Measurements from ENCODE around the gene IGFL1.
"Not testable (repeated sequence)": the region's sequence is repeated elsewhere in the genome, so short reads cannot be mapped to it uniquely, and the experiment has no call there.

The IGFL1 gene

DNA sequence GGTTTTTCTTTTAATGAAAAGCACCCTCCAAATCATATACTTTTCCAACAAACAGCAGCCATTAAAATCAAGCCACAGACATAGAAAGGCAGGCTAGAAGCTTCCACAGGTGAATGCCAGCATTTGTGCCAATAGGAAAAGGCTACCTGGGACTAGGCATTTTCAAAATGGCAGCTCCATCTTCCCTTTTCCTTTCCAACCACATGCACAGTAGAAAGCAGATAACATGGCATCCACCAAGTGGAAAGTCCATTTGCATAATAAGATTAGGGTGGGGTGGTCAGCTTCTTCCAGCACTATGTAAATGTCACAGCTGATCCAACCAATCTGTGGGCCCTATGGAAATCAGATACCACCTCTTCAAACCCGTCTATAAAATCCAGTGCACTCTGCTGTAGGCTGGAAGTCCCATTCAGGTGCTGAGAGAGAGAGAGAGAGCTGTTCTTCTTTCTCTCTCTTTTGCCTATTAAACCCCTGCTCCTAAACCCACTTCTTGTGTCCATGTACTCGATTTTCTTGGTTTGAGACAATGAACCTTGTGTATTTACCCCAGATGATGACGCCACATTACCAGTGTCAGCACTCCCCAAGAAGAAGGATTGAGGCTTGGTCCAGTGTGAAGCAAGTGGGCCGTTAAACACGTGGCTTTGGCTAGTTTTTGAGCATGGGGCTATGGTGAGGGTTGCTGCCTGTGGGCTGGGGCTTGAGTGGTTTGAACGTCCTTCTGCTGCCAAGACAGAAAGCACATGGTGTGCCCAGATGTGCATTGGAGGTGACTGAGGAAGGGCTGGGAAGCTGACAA lies 24.2 kb upstream of the IGFL1 start:
- H3K4me1 Mint-ChIP-seq: peaks cover 10% of the 10 kb centered on the region
- no peak overlapping the region for H3K27ac Mint-ChIP-seq (ENCODE audit: low read depth)
- DNase-seq (ENCODE audit: low spot score in 2 of 2): no peak
- no peaks in the 10 kb centered on the region for H3K9me3 Mint-ChIP-seq
- no peaks in the 10 kb centered on the region for H3K36me3 Mint-ChIP-seq (ENCODE audit: insufficient read depth)
- ATAC-seq (replicated peaks; ENCODE audit: extremely low read depth, poor library complexity, severe bottlenecking): no peak
- peaks cover 61% of the 10 kb centered on the region for H3K27me3 Mint-ChIP-seq
- no peak overlapping the region for H3K4me3 Mint-ChIP-seq

GRCh38 chr19:46206176-46206575 lies 23.4 kb upstream of the IGFL1 start:
- no peak overlapping the region for H3K27ac Mint-ChIP-seq (ENCODE audit: low read depth)
- no peaks in the 10 kb centered on the region for H3K9me3 Mint-ChIP-seq
- peaks cover 61% of the 10 kb centered on the region for H3K27me3 Mint-ChIP-seq
- H3K4me3 Mint-ChIP-seq: no peak overlapping the region
- H3K4me1 Mint-ChIP-seq: peaks cover 10% of the 10 kb centered on the region
- no peak for ATAC-seq (replicated peaks; ENCODE audit: extremely low read depth, poor library complexity, severe bottlenecking)
- H3K36me3 Mint-ChIP-seq (ENCODE audit: insufficient read depth): no peaks in the 10 kb centered on the region
- no peak for DNase-seq (ENCODE audit: low spot score in 2 of 2)

DNA sequence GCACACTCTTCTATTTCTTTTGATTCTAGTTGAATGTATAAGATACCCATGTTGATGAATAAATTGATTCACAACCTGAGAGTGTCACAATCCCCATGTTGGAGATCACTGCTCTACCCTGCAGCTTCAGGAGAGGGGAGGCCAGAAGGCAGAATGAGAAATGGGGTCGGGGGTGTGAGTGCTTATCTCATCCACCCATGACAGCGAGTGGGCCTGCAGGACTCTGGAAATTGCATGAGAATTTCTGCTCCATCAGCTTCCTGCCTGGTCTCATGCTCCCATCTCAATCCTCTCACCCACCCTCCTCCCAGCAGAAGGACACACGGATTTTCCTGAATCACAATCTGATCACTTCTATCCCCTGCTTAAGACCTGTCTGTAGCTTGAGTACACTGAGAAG lies 22.9 kb upstream of the IGFL1 start:
- ATAC-seq (replicated peaks; ENCODE audit: extremely low read depth, poor library complexity, severe bottlenecking) (no peak), DNase-seq (ENCODE audit: low spot score in 2 of 2) (no peak)
- Mint-ChIP-seq H3K36me3 (ENCODE audit: insufficient read depth) (no peaks in the 10 kb centered on the region), H3K4me1 (peaks cover 10% of the 10 kb centered on the region), H3K27me3 (peaks cover 61% of the 10 kb centered on the region), H3K27ac (ENCODE audit: low read depth) (no peak overlapping the region), H3K9me3 (no peaks in the 10 kb centered on the region), H3K4me3 (no peak overlapping the region)

DNA sequence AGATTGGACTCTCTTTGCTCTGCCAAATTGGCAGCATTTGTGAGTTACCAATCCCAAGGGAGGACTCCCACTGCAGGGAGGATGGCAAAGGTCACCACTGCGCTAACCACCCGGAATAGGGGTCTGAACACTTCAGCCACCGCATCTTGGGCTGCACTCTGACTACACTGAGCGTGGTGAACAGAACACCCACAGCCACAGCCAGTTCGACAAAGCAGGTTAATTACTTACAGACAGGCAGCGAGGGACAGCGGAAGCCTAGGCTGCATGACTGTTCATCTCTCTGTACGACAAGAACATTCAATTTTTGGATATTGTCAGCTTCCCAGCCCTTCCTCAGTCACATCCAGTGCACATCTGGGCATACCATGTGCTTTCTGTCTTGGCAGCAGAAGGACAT lies 21.7 kb upstream of the IGFL1 start:
- not testable (repeated sequence) for H3K4me3 Mint-ChIP-seq; H3K27ac Mint-ChIP-seq (ENCODE audit: low read depth); H3K9me3 Mint-ChIP-seq; DNase-seq (ENCODE audit: low spot score in 2 of 2); ATAC-seq (replicated peaks; ENCODE audit: extremely low read depth, poor library complexity, severe bottlenecking); H3K36me3 Mint-ChIP-seq (ENCODE audit: insufficient read depth)
- peaks cover 10% of the 10 kb centered on the region for H3K4me1 Mint-ChIP-seq
- H3K27me3 Mint-ChIP-seq: peaks cover 61% of the 10 kb centered on the region

DNA sequence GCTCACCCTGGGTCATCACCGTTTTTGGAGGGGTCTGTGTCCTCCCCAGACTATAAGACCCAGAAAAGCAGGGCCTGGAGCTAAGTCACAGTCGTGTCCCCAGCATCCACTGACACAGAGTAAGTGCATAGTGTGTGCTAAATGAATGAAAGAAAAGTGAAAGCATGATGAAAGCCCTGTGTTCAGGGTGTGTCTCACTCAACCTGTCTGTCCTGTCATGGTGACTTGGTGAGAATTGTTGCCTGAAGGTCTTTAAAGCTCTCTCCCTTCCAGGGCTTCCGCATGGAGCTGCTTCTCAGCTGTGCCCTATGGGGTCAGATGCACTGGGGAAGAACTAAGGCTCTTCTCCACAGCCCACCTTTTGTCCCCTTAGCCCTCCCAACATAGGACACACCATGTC lies 20.5 kb upstream of the IGFL1 start:
- Mint-ChIP-seq H3K4me3 (no peak overlapping the region), H3K9me3 (no peaks in the 10 kb centered on the region), H3K27ac (ENCODE audit: low read depth) (no peak overlapping the region), H3K27me3 (peaks cover 67% of the 10 kb centered on the region), H3K4me1 (peaks cover 10% of the 10 kb centered on the region), H3K36me3 (ENCODE audit: insufficient read depth) (no peaks in the 10 kb centered on the region)
- DNase-seq (ENCODE audit: low spot score in 2 of 2) (no peak), ATAC-seq (replicated peaks; ENCODE audit: extremely low read depth, poor library complexity, severe bottlenecking) (no peak)

- no peaks in the 10 kb centered on the region for H3K36me3 Mint-ChIP-seq (ENCODE audit: insufficient read depth)
These were observed 20.1 kb upstream of the IGFL1 start for GRCh38 chr19:46209472-46209871.

DNA sequence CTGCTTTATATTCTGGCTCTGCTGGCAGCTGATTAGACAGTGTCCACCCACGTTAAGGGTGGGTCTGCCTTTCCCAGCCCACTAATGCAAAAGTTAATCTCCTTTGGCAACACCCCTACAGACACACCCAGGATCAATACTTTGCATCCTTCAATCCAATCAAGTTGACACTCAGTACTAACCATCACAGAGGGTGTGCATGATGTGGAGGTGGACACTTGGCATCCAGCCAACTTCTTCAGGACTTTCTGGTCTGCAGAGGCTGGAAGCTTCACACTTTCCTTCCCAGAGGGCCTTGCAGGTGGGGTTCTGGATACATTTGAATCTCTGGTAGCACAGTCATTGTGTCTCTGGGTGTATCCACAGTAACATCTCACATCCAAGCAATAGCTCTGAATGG lies 18.9 kb upstream of the IGFL1 start:
- H3K27ac Mint-ChIP-seq (ENCODE audit: low read depth): no peak overlapping the region
- H3K4me1 Mint-ChIP-seq: peaks cover 10% of the 10 kb centered on the region
- no peak overlapping the region for H3K4me3 Mint-ChIP-seq
- H3K9me3 Mint-ChIP-seq: no peaks in the 10 kb centered on the region
- DNase-seq (ENCODE audit: low spot score in 2 of 2) (no peak), ATAC-seq (replicated peaks; ENCODE audit: extremely low read depth, poor library complexity, severe bottlenecking) (no peak)
- no peaks in the 10 kb centered on the region for H3K36me3 Mint-ChIP-seq (ENCODE audit: insufficient read depth)
- peaks cover 73% of the 10 kb centered on the region for H3K27me3 Mint-ChIP-seq

More at GRCh38 chr19:46209472-46209871, 20.1 kb upstream of the IGFL1 start:
- no peak overlapping the region for H3K27ac Mint-ChIP-seq (ENCODE audit: low read depth)
- H3K4me1 Mint-ChIP-seq: peaks cover 10% of the 10 kb centered on the region
- ATAC-seq (replicated peaks; ENCODE audit: extremely low read depth, poor library complexity, severe bottlenecking): no peak
- H3K4me3 Mint-ChIP-seq: no peak overlapping the region
- no peaks in the 10 kb centered on the region for H3K9me3 Mint-ChIP-seq
- no peak for DNase-seq (ENCODE audit: low spot score in 2 of 2)
- H3K27me3 Mint-ChIP-seq: peaks cover 71% of the 10 kb centered on the region

- H3K9me3 Mint-ChIP-seq: no peaks in the 10 kb centered on the region
- DNase-seq (ENCODE audit: low spot score in 2 of 2) (no peak), ATAC-seq (replicated peaks; ENCODE audit: extremely low read depth, poor library complexity, severe bottlenecking) (no peak)
- H3K36me3 Mint-ChIP-seq (ENCODE audit: insufficient read depth): no peaks in the 10 kb centered on the region
- H3K4me3 Mint-ChIP-seq: no peak overlapping the region
- H3K27ac Mint-ChIP-seq (ENCODE audit: low read depth): no peak overlapping the region
- H3K4me1 Mint-ChIP-seq: peaks cover 10% of the 10 kb centered on the region
- peaks cover 80% of the 10 kb centered on the region for H3K27me3 Mint-ChIP-seq
These were observed 18.2 kb upstream of the IGFL1 start for GRCh38 chr19:46211201-46211881.

DNA sequence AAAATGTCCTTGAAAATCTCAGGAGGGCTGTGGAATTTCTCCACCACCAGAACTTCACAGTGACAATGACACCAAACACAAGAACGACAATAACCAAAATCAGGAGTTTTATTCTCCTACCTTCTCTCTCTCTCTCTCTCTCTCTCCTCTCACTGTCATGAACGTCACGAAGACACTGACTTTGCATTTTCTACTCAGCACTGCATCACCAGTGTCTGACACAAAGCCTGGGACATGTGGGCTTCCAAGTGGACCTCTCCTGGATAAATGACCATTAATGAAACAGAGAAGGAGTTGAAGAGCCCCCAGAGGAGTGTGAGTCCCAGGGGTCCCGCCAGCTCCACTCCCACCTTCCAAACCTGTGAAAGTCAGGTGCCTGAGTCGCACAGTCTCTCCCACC lies 16.9 kb upstream of the IGFL1 start:
- DNase-seq (ENCODE audit: low spot score in 2 of 2); H3K4me3 Mint-ChIP-seq; ATAC-seq (replicated peaks; ENCODE audit: extremely low read depth, poor library complexity, severe bottlenecking); H3K27ac Mint-ChIP-seq (ENCODE audit: low read depth); H3K36me3 Mint-ChIP-seq (ENCODE audit: insufficient read depth); H3K9me3 Mint-ChIP-seq: not testable (repeated sequence)
- Mint-ChIP-seq H3K4me1 (peaks cover 10% of the 10 kb centered on the region), H3K27me3 (peaks cover 90% of the 10 kb centered on the region)

DNA sequence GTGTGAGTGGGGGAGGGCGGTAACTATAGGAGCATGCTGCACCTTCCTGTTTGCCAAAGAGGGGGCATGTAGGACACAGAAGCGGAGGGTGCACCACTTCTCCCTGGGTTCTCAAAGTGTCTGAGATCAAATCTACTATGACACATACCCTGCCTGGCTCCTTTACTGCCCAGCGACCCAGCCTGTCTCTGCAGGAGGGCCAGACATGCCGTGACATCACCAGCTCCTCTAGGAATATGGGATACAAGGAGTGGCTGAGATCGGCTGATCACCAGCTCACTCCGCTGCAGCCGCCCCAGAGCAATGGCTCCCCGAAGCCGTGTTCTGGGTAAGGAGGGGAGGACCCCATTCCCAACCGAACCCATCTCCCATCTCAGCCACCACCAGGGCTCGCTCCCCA lies 16.4 kb upstream of the IGFL1 start:
- ATAC-seq (replicated peaks; ENCODE audit: extremely low read depth, poor library complexity, severe bottlenecking) (no peak), DNase-seq (ENCODE audit: low spot score in 2 of 2) (no peak)
- H3K27me3 Mint-ChIP-seq: peaks cover 90% of the 10 kb centered on the region
- H3K4me1 Mint-ChIP-seq: peaks cover 10% of the 10 kb centered on the region
- H3K36me3 Mint-ChIP-seq (ENCODE audit: insufficient read depth): peaks cover 2% of the 10 kb centered on the region
- H3K9me3 Mint-ChIP-seq: no peaks in the 10 kb centered on the region
- H3K4me3 Mint-ChIP-seq: no peak overlapping the region
- H3K27ac Mint-ChIP-seq (ENCODE audit: low read depth): no peak overlapping the region

- peaks cover 90% of the 10 kb centered on the region for H3K27me3 Mint-ChIP-seq
- peaks cover 2% of the 10 kb centered on the region for H3K36me3 Mint-ChIP-seq (ENCODE audit: insufficient read depth)
- H3K4me1 Mint-ChIP-seq: peaks cover 8% of the 10 kb centered on the region
- ATAC-seq (replicated peaks; ENCODE audit: extremely low read depth, poor library complexity, severe bottlenecking) (no peak), DNase-seq (ENCODE audit: low spot score in 2 of 2) (no peak)
- H3K4me3 Mint-ChIP-seq: no peak overlapping the region
- no peak overlapping the region for H3K27ac Mint-ChIP-seq (ENCODE audit: low read depth)
- H3K9me3 Mint-ChIP-seq: no peaks in the 10 kb centered on the region
These were observed 15.7 kb upstream of the IGFL1 start for GRCh38 chr19:46213806-46214205.

DNA sequence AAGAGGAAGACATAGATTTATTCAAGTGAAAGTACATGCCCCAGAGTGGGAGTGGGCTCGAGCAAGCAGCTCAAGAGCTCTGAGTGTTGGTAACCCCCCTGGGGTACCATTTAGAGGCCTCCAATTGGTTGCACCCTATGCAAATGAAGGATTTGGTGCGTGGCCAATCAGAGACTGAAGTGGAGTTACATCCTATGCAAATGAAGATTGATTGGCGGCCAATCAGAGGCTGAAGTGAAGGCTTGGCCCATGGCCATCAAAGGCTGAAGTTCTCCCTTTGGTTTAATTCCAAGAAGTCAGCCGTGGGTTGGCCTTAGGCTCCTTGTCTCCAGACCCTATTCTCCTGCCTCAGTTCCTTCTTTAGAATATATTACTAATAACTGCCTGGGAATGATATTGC lies 12.9 kb upstream of the IGFL1 start:
- DNase-seq (ENCODE audit: low spot score in 2 of 2) (no peak), ATAC-seq (replicated peaks; ENCODE audit: extremely low read depth, poor library complexity, severe bottlenecking) (no peak)
- no peaks in the 10 kb centered on the region for H3K4me1 Mint-ChIP-seq
- no peak overlapping the region for H3K4me3 Mint-ChIP-seq
- H3K27ac Mint-ChIP-seq (ENCODE audit: low read depth): no peak overlapping the region
- H3K27me3 Mint-ChIP-seq: peaks cover 87% of the 10 kb centered on the region
- H3K36me3 Mint-ChIP-seq (ENCODE audit: insufficient read depth): peaks cover 2% of the 10 kb centered on the region
- H3K9me3 Mint-ChIP-seq: no peaks in the 10 kb centered on the region

GRCh38 chr19:46217476-46217875 lies 12.1 kb upstream of the IGFL1 start:
- Mint-ChIP-seq H3K27me3 (peaks cover 87% of the 10 kb centered on the region), H3K4me1 (no peaks in the 10 kb centered on the region), H3K4me3 (no peak overlapping the region), H3K36me3 (ENCODE audit: insufficient read depth) (peaks cover 2% of the 10 kb centered on the region), H3K9me3 (no peaks in the 10 kb centered on the region), H3K27ac (ENCODE audit: low read depth) (no peak overlapping the region)
- no peak for ATAC-seq (replicated peaks; ENCODE audit: extremely low read depth, poor library complexity, severe bottlenecking)
- no peak for DNase-seq (ENCODE audit: low spot score in 2 of 2)
